Bronchial epithelial cell (primary cell): ENCODE data around the gene GTPBP1. TPM values are rescaled to one million over a fixed set of nuclear protein-coding genes. Genes with fewer than 3 reads are reported as not detected.

Source experiments
- DNase-seq: peaks from one replicate; pipeline ENCODE4 v3.0.0-alpha.2; 2010; ENCODE audit warnings: low read depth
- FAIRE-seq: peaks from 2 replicates; lab custom pipeline; 2011; peaks lifted over from hg19 to GRCh38; lab: Jason Lieb, UNC
- H3K27me3 ChIP-seq: 2 replicates; pipeline ENCODE4 v1.5.1; 2011; ENCODE audit warnings: low read length; ENCODE audit not compliant: control insufficient read depth, insufficient read depth
- H3K36me3 ChIP-seq: 2 replicates; pipeline ENCODE4 v1.5.1; 2011; ENCODE audit warnings: low read length; ENCODE audit not compliant: control insufficient read depth, insufficient read depth
- H3K4me3 ChIP-seq: 2 replicates; pipeline ENCODE4 v1.5.1; 2011; ENCODE audit warnings: mild to moderate bottlenecking, low read depth, low read length, control low read depth
- total RNA-seq: library from RNA; depleted of rRNA; stranded (reverse); fragments of >200 nt; gene quantifications from 2 replicates; pipeline ENCODE4 v1.2.1, GENCODE V29; 2014
- TF ChIP-seq, protein P1 (sequence below): IDR thresholded peaks from 2 replicates; pipeline ENCODE4 v1.5.1; 2011; ENCODE audit warnings: mild to moderate bottlenecking, moderate library complexity, low read length, control low read depth, inconsistent platforms; ENCODE audit not compliant: insufficient read depth, severe bottlenecking

Gene GTPBP1
- total RNA-seq, 1 donor from 2014 or later: 28.7 TPM

GRCh38 chr22:38745676-38746460 is 40.1 kb downstream of the GTPBP1 start:
- Histone ChIP-seq H3K27me3 (no peaks in the 10 kb centered on the region), H3K4me3 (no peak overlapping the region), H3K36me3 (peaks cover 39% of the 10 kb centered on the region)
- FAIRE-seq (peak; percentile 28), DNase-seq (no peak)
- TF ChIP-seq, protein P1, sequence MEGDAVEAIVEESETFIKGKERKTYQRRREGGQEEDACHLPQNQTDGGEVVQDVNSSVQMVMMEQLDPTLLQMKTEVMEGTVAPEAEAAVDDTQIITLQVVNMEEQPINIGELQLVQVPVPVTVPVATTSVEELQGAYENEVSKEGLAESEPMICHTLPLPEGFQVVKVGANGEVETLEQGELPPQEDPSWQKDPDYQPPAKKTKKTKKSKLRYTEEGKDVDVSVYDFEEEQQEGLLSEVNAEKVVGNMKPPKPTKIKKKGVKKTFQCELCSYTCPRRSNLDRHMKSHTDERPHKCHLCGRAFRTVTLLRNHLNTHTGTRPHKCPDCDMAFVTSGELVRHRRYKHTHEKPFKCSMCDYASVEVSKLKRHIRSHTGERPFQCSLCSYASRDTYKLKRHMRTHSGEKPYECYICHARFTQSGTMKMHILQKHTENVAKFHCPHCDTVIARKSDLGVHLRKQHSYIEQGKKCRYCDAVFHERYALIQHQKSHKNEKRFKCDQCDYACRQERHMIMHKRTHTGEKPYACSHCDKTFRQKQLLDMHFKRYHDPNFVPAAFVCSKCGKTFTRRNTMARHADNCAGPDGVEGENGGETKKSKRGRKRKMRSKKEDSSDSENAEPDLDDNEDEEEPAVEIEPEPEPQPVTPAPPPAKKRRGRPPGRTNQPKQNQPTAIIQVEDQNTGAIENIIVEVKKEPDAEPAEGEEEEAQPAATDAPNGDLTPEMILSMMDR: no peak

DNA sequence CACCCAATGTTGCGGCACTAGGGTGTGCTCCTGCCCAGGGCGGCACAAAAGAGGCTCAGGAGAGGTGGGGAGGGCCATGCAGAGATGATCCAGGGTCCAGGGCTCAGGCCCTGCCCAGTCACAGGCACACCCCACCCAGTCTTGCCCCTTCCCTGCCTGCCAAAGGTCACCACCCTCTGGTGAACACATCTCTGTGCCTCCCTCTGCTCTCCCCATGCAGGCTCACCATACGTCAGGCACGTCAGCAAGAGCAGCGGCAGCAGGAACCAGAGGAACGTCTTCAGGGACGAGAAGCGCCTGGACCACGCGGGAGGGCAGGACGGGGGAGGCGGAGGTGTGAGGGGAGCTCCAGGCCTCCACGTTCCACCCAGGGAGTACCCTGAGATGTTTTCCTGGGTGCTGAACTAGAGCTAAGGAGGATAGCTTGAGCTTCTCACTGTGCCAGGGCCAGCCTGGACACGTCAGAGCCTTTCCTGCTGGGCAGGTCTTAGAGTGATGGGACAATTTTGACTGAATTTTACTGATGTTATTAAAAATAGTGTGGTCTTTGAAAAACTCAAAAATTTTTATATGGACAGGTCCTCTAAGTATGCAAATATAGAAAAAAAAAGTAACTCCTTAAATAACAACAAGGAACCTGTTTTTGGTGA is 42.9 kb downstream of the GTPBP1 start:
- peaks cover 32% of the 10 kb centered on the region for H3K36me3 ChIP-seq
- no peak overlapping the region for H3K4me3 ChIP-seq
- DNase-seq (peak; percentile 54), FAIRE-seq (no peak)
- TF ChIP-seq, protein P1: no peak
- no peaks in the 10 kb centered on the region for H3K27me3 ChIP-seq

DNA sequence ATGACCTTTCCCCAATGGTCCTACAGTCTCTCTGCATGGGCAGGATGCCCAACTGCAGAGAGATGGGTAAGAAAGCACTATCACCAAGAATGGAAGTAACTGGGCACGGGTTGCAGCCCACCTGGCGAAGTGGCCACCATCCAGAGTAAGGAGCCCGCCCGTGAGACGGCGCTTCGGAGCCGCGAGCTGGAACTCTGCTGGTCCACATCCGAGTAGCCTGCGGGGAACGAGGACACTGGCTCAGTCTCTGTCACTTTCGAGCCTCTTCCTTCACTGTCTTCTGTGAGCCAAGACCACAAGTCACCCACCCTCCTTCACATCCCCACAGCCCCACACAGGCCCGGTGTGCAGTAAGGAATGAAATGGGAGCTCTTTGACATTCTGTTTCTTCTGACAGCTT is 44.4 kb downstream of the GTPBP1 start:
- peaks cover 27% of the 10 kb centered on the region for H3K36me3 ChIP-seq
- no peak for FAIRE-seq
- TF ChIP-seq, protein P1: no peak

DNA sequence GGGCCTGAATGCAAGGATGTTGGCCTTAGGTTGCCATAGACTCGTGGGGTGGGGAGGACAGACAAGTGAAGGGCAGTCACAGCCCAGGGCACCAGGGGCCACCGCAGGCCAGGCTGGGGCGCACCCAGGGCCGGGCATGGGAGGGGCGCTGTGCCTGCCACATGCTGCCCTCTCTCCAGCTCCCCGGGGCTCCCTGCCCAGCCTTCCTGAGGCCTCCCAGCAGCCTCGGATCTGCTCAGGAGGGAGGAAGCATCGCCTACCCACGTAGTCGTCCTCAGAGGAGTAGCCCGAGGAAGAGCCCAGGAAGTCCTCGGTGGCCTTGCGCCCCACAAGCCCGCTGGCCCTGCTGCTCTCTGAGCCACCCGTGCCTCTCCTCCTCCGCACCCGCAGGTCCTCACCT is 44.9 kb downstream of the GTPBP1 start:
- no peak overlapping the region for H3K4me3 ChIP-seq
- DNase-seq: no peak
- H3K36me3 ChIP-seq: peaks cover 23% of the 10 kb centered on the region
- no peak for FAIRE-seq
- no peaks in the 10 kb centered on the region for H3K27me3 ChIP-seq
- TF ChIP-seq, protein P1: no peak

More for the DNA sequence above, 44.4 kb downstream of the GTPBP1 start:
- H3K4me3 ChIP-seq: no peak overlapping the region
- no peak for DNase-seq
- H3K27me3 ChIP-seq: no peaks in the 10 kb centered on the region

GRCh38 chr22:38751066-38751421 is 45.3 kb downstream of the GTPBP1 start:
- no peak for DNase-seq
- peaks cover 22% of the 10 kb centered on the region for H3K36me3 ChIP-seq
- no peak for FAIRE-seq
- no peak overlapping the region for H3K4me3 ChIP-seq
- TF ChIP-seq, protein P1: no peak
- H3K27me3 ChIP-seq: no peaks in the 10 kb centered on the region
